ENCODE measurements around the gene SLC2A9. TPM values are rescaled to one million over a fixed set of nuclear protein-coding genes. Genes with fewer than 3 reads are reported as not detected.

The SLC2A9 gene
- total RNA-seq, 2 experiments from 2014 or later = 0.55 to 0.83 TPM

DNA sequence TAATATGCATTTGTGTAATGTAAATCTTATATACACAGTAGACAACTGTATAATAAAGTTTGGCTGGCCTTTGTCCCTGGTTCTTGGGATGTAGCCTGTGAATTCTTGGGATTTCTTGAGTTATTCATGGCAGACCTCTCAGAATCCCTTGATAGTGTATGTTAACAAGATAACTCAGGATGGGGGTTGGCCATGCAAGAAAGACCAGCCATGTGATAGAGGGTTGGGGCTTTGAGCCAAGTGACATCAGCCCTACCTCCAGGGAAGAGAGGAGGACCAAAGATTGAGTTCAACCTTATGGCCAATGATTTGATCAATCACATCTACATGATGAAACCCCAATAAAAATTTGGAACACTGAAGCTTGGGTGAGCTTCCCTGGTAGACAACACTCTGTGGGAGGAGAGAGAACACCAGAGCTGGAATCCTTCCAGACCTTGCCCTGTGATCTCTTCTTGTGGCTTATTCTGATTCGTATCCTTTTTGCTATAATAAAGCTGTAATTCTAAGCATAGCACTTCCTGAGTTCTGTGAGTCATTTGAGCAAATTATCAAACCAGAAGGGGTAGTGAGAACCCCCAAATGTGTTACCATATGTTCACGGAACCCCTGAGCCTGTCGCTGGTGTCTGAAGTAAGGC is 11.3 kb downstream of the SLC2A9 start:
- Mint-ChIP-seq H3K9me3 (peaks cover under 1% of the 10 kb centered on the region), H3K27ac (no peak overlapping the region), H3K4me1 (peaks cover 50% of the 10 kb centered on the region), H3K36me3 (ENCODE audit: low read depth) (peaks cover 1% of the 10 kb centered on the region), H3K4me3 (no peak overlapping the region), H3K27me3 (no peaks in the 10 kb centered on the region)
- CTCF ChIA-PET = interaction anchor here (1.1 to 1.4 kb wide), 2 partner anchors 39 to 307 kb away, joined by 3 to 4 read pairs; no protein-coding TSS in a partner anchor
- no peak for DNase-seq
- POLR2A ChIA-PET = no interaction called here

DNA sequence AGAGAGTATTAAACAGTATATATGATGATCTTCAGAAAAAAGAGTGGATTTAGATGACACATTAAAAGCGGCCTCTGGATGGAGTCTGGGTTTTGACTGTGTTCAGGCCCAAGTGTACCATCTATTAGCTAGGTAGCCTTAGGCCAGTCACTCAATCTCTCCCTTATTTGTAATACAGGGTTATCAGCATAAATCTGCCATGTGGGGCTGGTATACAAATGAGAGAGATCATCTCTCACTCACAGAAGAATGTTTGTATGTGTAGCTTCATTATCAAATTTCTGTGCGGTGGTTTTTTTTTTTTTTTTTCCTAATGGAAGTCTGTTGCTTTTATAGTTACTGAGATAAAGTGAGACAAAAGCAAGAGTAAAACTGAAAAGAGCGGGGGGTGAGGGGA is 12.7 kb downstream of the SLC2A9 start:
- Mint-ChIP-seq H3K27me3 (no peaks in the 10 kb centered on the region), H3K9me3 (peaks cover 3% of the 10 kb centered on the region), H3K27ac (no peak overlapping the region), H3K4me3 (no peak overlapping the region), H3K36me3 (ENCODE audit: low read depth) (peaks cover 3% of the 10 kb centered on the region), H3K4me1 (peaks cover 56% of the 10 kb centered on the region)
- DNase-seq = no peak
- CTCF ChIA-PET = interaction anchor here (1.0 to 1.3 kb wide), 2 partner anchors 10 to 15 kb away, joined by 3 read pairs; no protein-coding TSS in a partner anchor
- POLR2A ChIA-PET = interaction anchor here (1.0 to 1.6 kb wide), 2 partner anchors 10 to 39 kb away, joined by 4 to 5 read pairs; no protein-coding TSS in a partner anchor

DNA sequence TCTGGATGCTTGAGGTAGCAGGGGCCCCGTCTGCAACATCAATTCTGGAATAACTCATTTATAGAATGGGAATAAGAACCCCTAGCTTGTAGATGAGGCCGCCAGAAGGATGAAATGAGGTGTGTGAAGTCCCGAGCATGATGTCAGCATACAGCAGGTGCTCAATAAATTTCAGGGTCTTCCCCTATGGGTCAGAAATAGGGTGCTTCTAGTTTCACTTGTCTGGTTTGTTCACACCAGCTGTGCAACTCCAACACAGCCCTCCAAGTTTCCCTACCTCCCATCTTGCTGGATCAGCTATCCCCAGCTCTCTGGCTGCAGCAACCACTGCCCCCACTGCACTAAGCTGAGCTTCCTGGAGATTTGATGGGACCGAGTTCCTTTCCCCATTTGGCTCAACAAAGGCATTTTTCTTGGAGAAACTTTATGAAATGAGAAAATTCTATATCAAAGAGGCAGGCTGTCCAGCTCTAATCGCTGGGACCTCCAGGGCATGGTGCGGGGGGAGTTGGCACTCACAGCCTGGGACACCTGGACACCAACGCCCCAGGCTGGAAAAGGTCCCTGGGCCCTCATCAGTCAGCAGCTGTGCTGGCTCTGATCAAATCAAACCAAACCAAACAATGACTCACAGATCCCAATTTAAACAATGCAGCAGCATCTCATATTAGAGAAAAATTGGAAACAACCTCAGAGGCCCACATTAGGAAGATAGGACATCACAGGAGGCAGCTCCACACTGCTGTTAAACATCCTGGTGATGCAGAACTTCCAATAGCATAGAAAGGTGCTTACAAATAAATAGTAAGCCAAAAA is 13.3 kb downstream of the SLC2A9 start:
- DNase-seq = no peak
- Mint-ChIP-seq H3K27ac (no peak overlapping the region), H3K36me3 (ENCODE audit: low read depth) (peaks cover 3% of the 10 kb centered on the region), H3K9me3 (peaks cover 3% of the 10 kb centered on the region), H3K4me1 (peaks cover 63% of the 10 kb centered on the region), H3K4me3 (no peak overlapping the region), H3K27me3 (no peaks in the 10 kb centered on the region)
- POLR2A ChIA-PET = interaction anchor here (1.0 to 1.6 kb wide), 2 partner anchors 9 to 38 kb away, joined by 4 to 5 read pairs; no protein-coding TSS in a partner anchor
- CTCF ChIA-PET = interaction anchor here (1.3 to 6.5 kb wide), 4 partner anchors 7 to 304 kb away, joined by 3 to 61 read pairs (median 6); no protein-coding TSS in a partner anchor

DNA sequence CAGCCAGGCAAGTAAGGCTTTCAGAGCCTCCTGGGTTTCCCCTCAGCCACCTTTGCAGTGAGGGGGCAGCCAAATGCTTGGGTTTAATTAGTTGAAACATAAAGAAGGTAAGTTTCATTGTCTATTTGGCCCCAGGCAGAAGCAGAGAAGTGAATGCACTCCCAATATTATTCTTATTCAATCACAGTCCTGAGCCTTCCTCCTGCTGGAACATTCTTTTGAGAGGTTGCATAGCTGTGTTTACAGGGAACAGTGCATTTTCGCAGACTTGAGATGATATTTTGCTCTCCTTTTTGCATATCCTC is 13.9 kb downstream of the SLC2A9 start:
- Mint-ChIP-seq H3K36me3 (ENCODE audit: low read depth) (peaks cover 3% of the 10 kb centered on the region), H3K9me3 (peaks cover 3% of the 10 kb centered on the region), H3K4me3 (no peak overlapping the region), H3K27ac (no peak overlapping the region), H3K4me1 (peaks cover 69% of the 10 kb centered on the region), H3K27me3 (no peaks in the 10 kb centered on the region)
- POLR2A ChIA-PET = interaction anchor here (1.6 kb wide), 1 partner anchor 37 kb away, joined by 5 read pairs; no protein-coding TSS in a partner anchor
- no peak for DNase-seq
- CTCF ChIA-PET = interaction anchor here (1.3 to 6.5 kb wide), 4 partner anchors 8 to 304 kb away, joined by 3 to 61 read pairs (median 6); no protein-coding TSS in a partner anchor

DNA sequence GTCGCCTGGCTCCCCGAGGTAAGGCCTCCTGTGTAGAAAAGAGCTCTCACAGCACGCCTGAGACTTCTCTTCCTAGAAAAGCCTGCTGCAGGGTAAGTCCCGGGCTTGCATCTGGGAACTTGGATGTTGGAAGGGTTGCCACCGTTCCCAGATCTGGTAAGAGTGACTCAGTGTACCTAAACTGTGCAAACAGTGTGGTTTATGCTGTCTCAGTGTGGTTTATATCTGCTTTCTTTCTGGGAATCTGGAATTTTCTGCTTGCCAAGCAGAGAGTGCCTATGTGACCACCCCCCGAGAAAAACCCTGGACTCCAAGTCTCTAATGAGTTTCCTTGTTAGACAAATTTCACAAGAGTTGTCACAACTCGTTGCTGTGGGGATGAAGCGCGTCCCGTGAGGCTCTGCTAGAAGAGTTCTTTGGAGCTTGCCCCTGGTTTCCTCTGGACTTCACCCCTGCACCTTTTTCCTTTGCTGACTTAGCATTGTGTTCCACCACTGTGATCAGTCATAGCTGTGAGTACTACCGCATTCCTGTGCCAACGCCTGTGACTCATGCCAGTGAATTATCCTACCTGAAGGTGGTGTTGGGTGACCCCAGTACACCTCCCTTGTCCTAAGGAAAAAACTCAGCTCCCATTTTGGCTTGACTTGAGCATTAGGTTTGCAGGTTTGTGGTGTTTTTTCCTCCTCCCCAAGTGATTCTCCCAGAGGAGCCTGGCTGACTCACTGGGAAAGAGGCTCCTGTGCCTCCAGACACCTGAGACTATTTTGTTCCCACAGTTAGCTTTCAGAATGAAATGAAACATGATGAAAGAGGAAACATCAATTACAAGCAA is 14.5 kb downstream of the SLC2A9 start:
- peaks cover 74% of the 10 kb centered on the region for H3K4me1 Mint-ChIP-seq

DNA sequence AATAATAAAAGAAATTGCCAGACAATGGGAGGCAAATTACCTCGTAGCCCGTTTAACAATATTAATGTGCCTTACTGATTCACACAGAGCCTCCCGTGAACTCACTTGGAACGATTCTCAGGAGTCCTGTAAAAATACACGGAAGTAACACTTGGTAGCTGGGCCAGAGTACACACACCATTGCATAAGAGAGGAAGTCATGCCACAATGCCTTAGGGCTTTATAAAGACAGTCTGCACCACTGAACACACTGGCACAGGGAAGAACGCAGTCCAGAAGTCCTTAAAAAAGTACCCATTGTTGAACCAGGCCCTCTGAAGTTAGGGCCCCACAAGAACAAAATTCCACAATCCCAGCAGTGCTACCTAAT is 15.1 kb downstream of the SLC2A9 start:
- H3K36me3 Mint-ChIP-seq (ENCODE audit: low read depth) = peaks cover 5% of the 10 kb centered on the region
- H3K9me3 Mint-ChIP-seq = peaks cover 3% of the 10 kb centered on the region
- H3K4me3 Mint-ChIP-seq = no peak overlapping the region
- ChIA-PET POLR2A (no interaction called here), CTCF (interaction anchor here (1.1 to 6.5 kb wide), 2 partner anchors 9 to 13 kb away, joined by 4 to 61 read pairs; no protein-coding TSS in a partner anchor)
- H3K27me3 Mint-ChIP-seq = no peaks in the 10 kb centered on the region
- H3K4me1 Mint-ChIP-seq = peaks cover 79% of the 10 kb centered on the region
- no peak overlapping the region for H3K27ac Mint-ChIP-seq
- no peak for DNase-seq

More for the DNA sequence above, 14.5 kb downstream of the SLC2A9 start:
- Mint-ChIP-seq H3K9me3 (peaks cover 3% of the 10 kb centered on the region), H3K4me3 (no peak overlapping the region), H3K27ac (no peak overlapping the region), H3K36me3 (ENCODE audit: low read depth) (peaks cover 3% of the 10 kb centered on the region), H3K27me3 (no peaks in the 10 kb centered on the region)
- ChIA-PET CTCF (interaction anchor here (1.4 to 6.5 kb wide), 3 partner anchors 8 to 303 kb away, joined by 5 to 61 read pairs (median 7); no protein-coding TSS in a partner anchor), POLR2A (interaction anchor here (1.6 kb wide), 1 partner anchor 37 kb away, joined by 5 read pairs; no protein-coding TSS in a partner anchor)
- no peak for DNase-seq

DNA sequence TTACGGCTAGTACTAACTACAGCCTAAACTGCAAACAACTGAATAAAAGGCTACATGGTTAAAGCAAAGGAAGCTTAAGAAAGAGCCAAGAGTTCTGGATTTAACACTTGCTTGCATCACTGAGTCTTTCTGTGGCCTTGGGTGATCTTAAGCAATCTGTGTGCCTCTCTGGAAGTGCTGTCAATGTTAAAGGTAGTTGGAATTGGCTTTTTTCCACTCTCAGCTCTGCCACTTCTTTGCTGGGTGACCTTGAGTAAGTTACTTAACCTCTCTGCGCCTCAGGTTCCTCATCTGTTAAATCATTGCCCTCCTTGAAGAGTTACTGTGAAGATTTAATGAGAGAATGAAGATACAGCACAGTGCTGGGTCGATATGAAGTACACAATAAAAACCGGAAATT is 15.7 kb downstream of the SLC2A9 start:
- Mint-ChIP-seq H3K36me3 (ENCODE audit: low read depth) (peaks cover 7% of the 10 kb centered on the region), H3K4me3 (no peak overlapping the region), H3K9me3 (peaks cover 3% of the 10 kb centered on the region), H3K27ac (no peak overlapping the region), H3K27me3 (no peaks in the 10 kb centered on the region), H3K4me1 (peaks cover 84% of the 10 kb centered on the region)
- CTCF ChIA-PET = interaction anchor here (1.1 to 6.5 kb wide), 3 partner anchors 9 to 302 kb away, joined by 4 to 61 read pairs (median 4); no protein-coding TSS in a partner anchor
- POLR2A ChIA-PET = no interaction called here
- DNase-seq = no peak

DNA sequence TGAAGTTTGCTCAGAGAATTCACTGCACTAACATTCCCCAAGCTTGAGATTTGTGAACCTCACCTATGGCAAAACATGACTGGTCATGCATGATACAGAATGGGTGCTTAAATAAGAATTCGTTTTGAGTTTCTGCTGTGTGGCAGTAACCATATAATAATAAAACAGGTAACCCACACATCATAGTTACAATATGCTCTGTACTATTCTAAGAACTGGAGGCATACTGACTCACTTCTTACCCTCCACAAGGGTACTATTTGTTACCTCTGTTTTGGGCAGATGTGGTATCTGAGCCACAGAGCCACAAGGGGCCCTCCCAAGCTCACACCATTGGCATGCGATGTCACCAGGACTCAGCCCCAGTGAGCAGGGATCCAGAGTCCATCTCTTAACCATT is 17.6 kb downstream of the SLC2A9 start:
- peak; percentile 69 for DNase-seq
- H3K27ac Mint-ChIP-seq = peak overlapping the region; percentile 80
- POLR2A ChIA-PET = interaction anchor here (1.3 to 3.4 kb wide), 3 partner anchors 10 to 32 kb away, joined by 4 to 32 read pairs (median 7); no protein-coding TSS in a partner anchor
- H3K4me1 Mint-ChIP-seq = peaks cover 88% of the 10 kb centered on the region
- no peak overlapping the region for H3K4me3 Mint-ChIP-seq
- CTCF ChIA-PET = interaction anchor here (2.1 to 6.5 kb wide), 3 partner anchors 10 to 28 kb away, joined by 6 to 61 read pairs (median 13); no protein-coding TSS in a partner anchor
- peaks cover 3% of the 10 kb centered on the region for H3K9me3 Mint-ChIP-seq
- peaks cover 7% of the 10 kb centered on the region for H3K36me3 Mint-ChIP-seq (ENCODE audit: low read depth)
- no peaks in the 10 kb centered on the region for H3K27me3 Mint-ChIP-seq

DNA sequence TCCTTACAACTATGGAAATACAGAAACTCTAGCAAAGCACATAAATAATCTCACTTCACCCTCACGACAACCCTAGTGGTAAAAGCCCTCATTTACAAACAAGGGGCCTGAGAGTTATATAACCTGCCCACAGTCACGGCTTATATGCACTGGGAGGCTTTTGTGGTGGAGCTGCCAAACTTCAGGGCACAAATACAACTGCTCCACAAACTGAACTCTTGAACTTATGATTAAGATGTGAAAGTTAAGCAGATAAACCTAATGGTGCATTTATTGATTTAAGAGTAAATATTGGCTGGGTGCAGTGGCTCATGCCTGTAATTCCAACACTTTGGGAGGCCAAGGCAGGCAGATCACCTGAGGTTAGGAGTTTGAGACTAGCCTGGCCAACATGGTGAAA is 19.0 kb downstream of the SLC2A9 start:
- H3K27me3 Mint-ChIP-seq = no peaks in the 10 kb centered on the region
- ChIA-PET POLR2A (interaction anchor here (3.4 kb wide), 1 partner anchor 31 kb away, joined by 32 read pairs; no protein-coding TSS in a partner anchor), CTCF (interaction anchor here (1.6 to 6.5 kb wide), 4 partner anchors 8 to 34 kb away, joined by 4 to 61 read pairs (median 10); no protein-coding TSS in a partner anchor)
- no peak for DNase-seq
- peaks cover 3% of the 10 kb centered on the region for H3K9me3 Mint-ChIP-seq
- H3K36me3 Mint-ChIP-seq (ENCODE audit: low read depth) = peaks cover 7% of the 10 kb centered on the region
- peak overlapping the region; percentile 47 for H3K27ac Mint-ChIP-seq
- no peak overlapping the region for H3K4me3 Mint-ChIP-seq
- H3K4me1 Mint-ChIP-seq = peaks cover 92% of the 10 kb centered on the region

DNA sequence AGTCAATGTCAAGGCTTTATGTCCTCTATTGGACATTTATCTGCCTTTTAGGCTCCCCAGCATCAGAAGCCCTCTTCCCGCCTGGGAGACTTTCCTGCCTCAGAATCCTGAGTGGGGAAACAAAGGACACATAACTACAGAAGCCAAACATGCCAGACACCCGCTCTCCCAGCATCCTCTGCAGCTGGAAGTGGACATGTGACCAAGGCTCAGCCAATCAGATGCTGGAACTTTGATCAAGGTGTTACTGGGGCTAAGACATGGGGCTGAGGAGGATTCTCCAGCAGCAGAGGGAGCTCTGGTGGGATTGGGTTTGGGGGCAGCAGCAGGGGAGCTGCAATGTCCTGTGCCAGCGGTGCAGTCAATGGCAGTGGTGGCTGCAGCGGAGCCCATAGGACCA is 19.5 kb downstream of the SLC2A9 start:
- no peaks in the 10 kb centered on the region for H3K27me3 Mint-ChIP-seq
- H3K4me3 Mint-ChIP-seq = no peak overlapping the region
- ChIA-PET CTCF (interaction anchor here (1.6 to 6.5 kb wide), 3 partner anchors 13 to 34 kb away, joined by 4 to 61 read pairs (median 6); no protein-coding TSS in a partner anchor), POLR2A (interaction anchor here (3.4 kb wide), 1 partner anchor 30 kb away, joined by 32 read pairs; no protein-coding TSS in a partner anchor)
- no peak overlapping the region for H3K27ac Mint-ChIP-seq
- DNase-seq = no peak
- peaks cover 7% of the 10 kb centered on the region for H3K36me3 Mint-ChIP-seq (ENCODE audit: low read depth)
- peaks cover 90% of the 10 kb centered on the region for H3K4me1 Mint-ChIP-seq
- H3K9me3 Mint-ChIP-seq = peaks cover 3% of the 10 kb centered on the region

DNA sequence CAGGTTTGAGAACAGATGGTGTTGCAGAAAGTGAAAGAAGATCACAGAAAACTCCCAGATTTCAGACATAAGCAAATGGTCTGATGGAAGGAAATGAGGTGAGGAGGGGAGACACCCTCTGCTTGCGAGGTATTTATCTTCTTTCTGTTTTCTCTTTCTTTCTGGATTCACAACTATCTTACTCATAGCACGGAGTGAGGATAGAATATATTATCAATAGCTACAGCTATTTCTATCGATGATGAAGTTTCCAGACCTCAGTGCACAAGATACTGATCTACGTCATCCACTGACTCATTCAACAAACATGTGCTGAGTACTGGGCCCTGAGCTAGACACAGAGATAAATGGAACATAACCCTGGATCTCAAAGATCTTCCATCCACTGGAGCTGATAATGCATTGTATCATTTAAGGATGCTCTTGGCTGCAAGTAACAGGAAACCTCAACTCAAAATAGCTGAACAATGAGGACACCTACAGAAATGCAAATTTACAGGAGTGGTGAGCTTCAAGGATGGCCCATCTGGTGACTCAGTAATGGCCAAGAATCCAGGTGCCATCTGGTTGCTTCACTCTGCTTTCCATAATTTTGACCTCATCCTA is 21.2 kb downstream of the SLC2A9 start:
- Mint-ChIP-seq H3K27ac (peak overlapping the region; percentile 45), H3K4me3 (peak overlapping the region; percentile 15), H3K27me3 (no peaks in the 10 kb centered on the region), H3K9me3 (peaks cover 2% of the 10 kb centered on the region), H3K36me3 (ENCODE audit: low read depth) (peaks cover 9% of the 10 kb centered on the region), H3K4me1 (peaks cover 88% of the 10 kb centered on the region)
- DNase-seq = no peak
- CTCF ChIA-PET = interaction anchor here (0.9 to 1.8 kb wide), 5 partner anchors 15 to 297 kb away, joined by 3 to 17 read pairs (median 3); no protein-coding TSS in a partner anchor
- POLR2A ChIA-PET = interaction anchor here (1.2 kb wide), 1 partner anchor 30 kb away, joined by 6 read pairs; no protein-coding TSS in a partner anchor
